ENCODE data around the gene MAMLD1. TPM values are rescaled to one million over a fixed set of nuclear protein-coding genes. Genes with fewer than 3 reads are reported as not detected.

MAMLD1 gene
- total RNA-seq, 4 donors from 2014 or later, result 0.20 to 1.2 (median 0.95) TPM; not detected in 1

- intact Hi-C loops (cut with DNase I; ENCODE audit: low total_unique reads), result loop anchor here (5.0 kb wide), 1 partner anchor 515 kb away; no protein-coding TSS in a partner anchor
- Histone ChIP-seq H3K27me3 (no peaks in the 10 kb centered on the region), H3K9me3 (no peaks in the 10 kb centered on the region), H3K36me3 (no peaks in the 10 kb centered on the region), H3K4me1 (no peaks in the 10 kb centered on the region), H3K27ac (no peak overlapping the region), H3K4me3 (no peak overlapping the region)
- in situ Hi-C loops (cut with MboI; ENCODE audit: low pct_ligation_motif_present in 1 of 4, low pct_unique_long_range_greater_than_20kb in 1 of 4, low sequenced_read_pairs in 3 of 4), result loop anchor here in 2 of 4 donors (25.0 kb wide), 1 partner anchor 515 kb away; no protein-coding TSS in a partner anchor
- 54 to 60% methylated on average over 1 to 10 of the region's 10 CpGs for WGBS, 2 donors (ENCODE audit: low coverage in 1 of 2)
- DNase-seq, result no peak
- no peak for TF ChIP-seq POLR2AphosphoS5 (IDR thresholded peaks at IDR 0.05)
- TF ChIP-seq CTCF (IDR thresholded peaks at IDR 0.05), result no peak
- TF ChIP-seq EP300 (IDR thresholded peaks at IDR 0.05; ENCODE audit: low read depth), result no peak
- TF ChIP-seq POLR2A (IDR thresholded peaks at IDR 0.05), result no peak
These were observed 114.3 kb downstream of the MAMLD1 start for GRCh38 chrX:150477371-150477770.

GRCh38 chrX:150478496-150479492 is 115.7 kb downstream of the MAMLD1 start:
- no peak for DNase-seq
- H3K4me3 ChIP-seq, result no peak overlapping the region
- in situ Hi-C loops (cut with MboI; ENCODE audit: low pct_ligation_motif_present in 1 of 4, low pct_unique_long_range_greater_than_20kb in 1 of 4, low sequenced_read_pairs in 3 of 4) (loop anchor here in 2 of 4 donors (25.0 kb wide), 1 partner anchor 516 kb away; no protein-coding TSS in a partner anchor), intact Hi-C loops (cut with DNase I; ENCODE audit: low total_unique reads) (loop anchor here (5.0 kb wide), 1 partner anchor 516 kb away; no protein-coding TSS in a partner anchor)
- TF ChIP-seq POLR2A (IDR thresholded peaks at IDR 0.05) (no peak), POLR2AphosphoS5 (IDR thresholded peaks at IDR 0.05) (no peak), EP300 (IDR thresholded peaks at IDR 0.05; ENCODE audit: low read depth) (no peak), CTCF (IDR thresholded peaks at IDR 0.05) (no peak)
- H3K36me3 ChIP-seq, result no peaks in the 10 kb centered on the region
- 57 to 60% methylated on average over 6 to 13 of the region's 13 CpGs for WGBS, 2 donors (ENCODE audit: low coverage in 1 of 2)
- no peak overlapping the region for H3K27ac ChIP-seq
- H3K27me3 ChIP-seq, result no peaks in the 10 kb centered on the region
- no peaks in the 10 kb centered on the region for H3K9me3 ChIP-seq
- H3K4me1 ChIP-seq, result no peaks in the 10 kb centered on the region

- WGBS, 2 donors (ENCODE audit: low coverage in 1 of 2), result 55 to 60% methylated on average over 1 to 6 of the region's 6 CpGs
- in situ Hi-C loops (cut with MboI; ENCODE audit: low pct_ligation_motif_present in 1 of 4, low pct_unique_long_range_greater_than_20kb in 1 of 4, low sequenced_read_pairs in 3 of 4), result loop anchor here in 2 of 4 donors (25.0 kb wide), 1 partner anchor 520 kb away; no protein-coding TSS in a partner anchor
- H3K27ac ChIP-seq, result no peak overlapping the region
These were observed 119.6 kb downstream of the MAMLD1 start for GRCh38 chrX:150482537-150483206.

More at GRCh38 chrX:150482537-150483206, 119.6 kb downstream of the MAMLD1 start:
- Histone ChIP-seq H3K36me3 (no peaks in the 10 kb centered on the region), H3K27me3 (no peaks in the 10 kb centered on the region), H3K9me3 (no peaks in the 10 kb centered on the region), H3K4me3 (no peak overlapping the region), H3K4me1 (no peaks in the 10 kb centered on the region)
- intact Hi-C loops (cut with DNase I; ENCODE audit: low total_unique reads), result no loop called here
- no peak for DNase-seq
- TF ChIP-seq CTCF (IDR thresholded peaks at IDR 0.05) (no peak), POLR2AphosphoS5 (IDR thresholded peaks at IDR 0.05) (no peak), POLR2A (IDR thresholded peaks at IDR 0.05) (no peak), EP300 (IDR thresholded peaks at IDR 0.05; ENCODE audit: low read depth) (no peak)

Data from transverse colon (tissue), 4 donors.